Thymus (tissue), 11 donors: ENCODE results near the gene BMAL1. TPM values are rescaled to one million over a fixed set of nuclear protein-coding genes. Genes with fewer than 3 reads are reported as not detected.

Source experiments
- DNase-seq, 9 donors: peaks; one replicate each; pipeline ENCODE4 v3.0.0-alpha.2; 2013; ENCODE audit warnings: low spot score in 9 of 9, low read depth in 6 of 9, missing footprints in 1 of 9
- H3K27ac ChIP-seq, 2 donors: one replicate each; pipeline ENCODE4 v1.5.1; 2013; ENCODE audit warnings: control low read depth in 1 of 2, low read depth in 1 of 2, low read length in 1 of 2, mild to moderate bottlenecking in 1 of 2, moderate library complexity in 1 of 2
- H3K27me3 ChIP-seq, 2 donors: one replicate each; pipeline ENCODE4 v1.5.1; 2013; ENCODE audit warnings: low read length in 1 of 2; ENCODE audit not compliant: control insufficient read depth in 2 of 2, insufficient read depth in 1 of 2
- H3K36me3 ChIP-seq, 2 donors: one replicate each; pipeline ENCODE4 v1.5.1; 2013; ENCODE audit warnings: low read length in 1 of 2, mild to moderate bottlenecking in 1 of 2, moderate library complexity in 1 of 2; ENCODE audit not compliant: control insufficient read depth in 2 of 2, insufficient read depth in 2 of 2
- H3K4me1 ChIP-seq, 2 donors: one replicate each; pipeline ENCODE4 v1.5.1; 2013; ENCODE audit warnings: low read length in 2 of 2; ENCODE audit not compliant: control insufficient read depth in 2 of 2, insufficient read depth in 2 of 2
- H3K4me3 ChIP-seq, 2 donors: one replicate each; pipeline ENCODE4 v1.5.1; 2013; ENCODE audit warnings: low read length in 2 of 2, control low read depth in 1 of 2, mild to moderate bottlenecking in 1 of 2
- H3K9me3 ChIP-seq, 2 donors: one replicate each; pipeline ENCODE4 v1.5.1; 2013; ENCODE audit warnings: low read length in 1 of 2, mild to moderate bottlenecking in 1 of 2; ENCODE audit not compliant: control insufficient read depth in 2 of 2, insufficient read depth in 1 of 2
- WGBS: extraction: QIAGEN DNeasy Blood & Tissue Kit; methylation state at CpG from one replicate; pipeline ENCODE4 v1.1.7; 2013; 5-methylcytosine and 5-hydroxymethylcytosine counted together
- polyA plus RNA-seq: library from polyadenylated mRNA; stranded (reverse); fragments of 200-250 nt; gene quantifications from one replicate; pipeline ENCODE4 v1.2.3, GENCODE V29; 2013
- total RNA-seq: library from RNA; stranded (reverse); fragments of 120-200 nt; gene quantifications from one replicate; pipeline ENCODE4 v1.2.4, GENCODE V29; 2013
- donor health status: healthy.

BMAL1 gene
- total and polyA plus RNA-seq, 2 donors = 28.8 to 35.4 TPM

DNA sequence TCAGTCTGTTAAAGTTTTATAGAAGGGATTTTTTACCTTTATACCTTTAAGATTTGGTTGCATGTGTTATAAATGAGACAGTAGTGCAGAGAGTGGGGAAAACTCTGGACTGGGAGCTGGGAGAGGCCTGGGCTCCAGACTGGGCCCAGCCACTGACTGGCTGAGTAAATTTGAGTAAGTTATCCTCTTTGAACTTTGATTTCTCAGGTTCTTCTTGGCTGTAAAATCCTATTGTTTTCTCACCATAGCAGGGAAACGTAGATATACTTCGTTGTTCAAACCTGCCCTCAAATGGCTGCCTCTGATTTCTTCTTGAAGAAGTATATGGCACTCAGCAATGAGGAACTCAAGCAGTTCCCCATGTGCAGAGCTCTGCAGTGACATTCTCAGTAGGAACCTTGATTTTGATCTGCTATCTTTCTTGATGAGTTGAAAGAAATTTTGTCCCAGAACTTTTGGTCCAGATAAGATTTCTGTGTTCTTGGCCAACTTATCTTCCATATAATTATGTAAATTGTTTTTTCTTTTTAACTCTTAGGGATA lies 8.8 kb downstream of the BMAL1 start:
- 63% methylated on average over 2 of the region's 2 CpGs for WGBS
- no peaks in the 10 kb centered on the region for H3K36me3 ChIP-seq
- no peak overlapping the region for H3K27ac ChIP-seq
- H3K27me3 ChIP-seq = no peaks in the 10 kb centered on the region
- no peak for DNase-seq
- no peak overlapping the region for H3K4me3 ChIP-seq
- peaks cover 3 to 5% of the 10 kb centered on the region in 2 donors for H3K4me1 ChIP-seq
- no peaks in the 10 kb centered on the region for H3K9me3 ChIP-seq

- peak in 3 of 9 donors; percentile 11 to 50 (median 15) for DNase-seq
- Histone ChIP-seq H3K27ac (no peak overlapping the region), H3K4me3 (no peak overlapping the region), H3K27me3 (no peaks in the 10 kb centered on the region), H3K36me3 (no peaks in the 10 kb centered on the region), H3K9me3 (no peaks in the 10 kb centered on the region), H3K4me1 (peaks cover 0 to 5% of the 10 kb centered on the region in 2 donors)
- WGBS = 87% methylated on average over 3 of the region's 3 CpGs
These were observed 9.4 kb downstream of the BMAL1 start for GRCh38 chr11:13287036-13287435.

GRCh38 chr11:13287681-13288080 lies 10.1 kb downstream of the BMAL1 start:
- peaks cover 0 to 5% of the 10 kb centered on the region in 2 donors for H3K4me1 ChIP-seq
- WGBS = 91% methylated on average over 1 of the region's 1 CpG

GRCh38 chr11:13288375-13289029 lies 10.9 kb downstream of the BMAL1 start:
- no peaks in the 10 kb centered on the region for H3K9me3 ChIP-seq
- DNase-seq = no peak
- H3K27me3 ChIP-seq = no peaks in the 10 kb centered on the region
- WGBS = 92% methylated on average over 3 of the region's 3 CpGs
- no peak overlapping the region for H3K4me3 ChIP-seq
- no peaks in the 10 kb centered on the region for H3K36me3 ChIP-seq
- peaks cover 0 to 5% of the 10 kb centered on the region in 2 donors for H3K4me1 ChIP-seq
- no peak overlapping the region for H3K27ac ChIP-seq

More at GRCh38 chr11:13287681-13288080, 10.1 kb downstream of the BMAL1 start:
- Histone ChIP-seq H3K27me3 (no peaks in the 10 kb centered on the region), H3K9me3 (no peaks in the 10 kb centered on the region), H3K36me3 (no peaks in the 10 kb centered on the region), H3K27ac (no peak overlapping the region), H3K4me3 (no peak overlapping the region)
- DNase-seq = no peak

DNA sequence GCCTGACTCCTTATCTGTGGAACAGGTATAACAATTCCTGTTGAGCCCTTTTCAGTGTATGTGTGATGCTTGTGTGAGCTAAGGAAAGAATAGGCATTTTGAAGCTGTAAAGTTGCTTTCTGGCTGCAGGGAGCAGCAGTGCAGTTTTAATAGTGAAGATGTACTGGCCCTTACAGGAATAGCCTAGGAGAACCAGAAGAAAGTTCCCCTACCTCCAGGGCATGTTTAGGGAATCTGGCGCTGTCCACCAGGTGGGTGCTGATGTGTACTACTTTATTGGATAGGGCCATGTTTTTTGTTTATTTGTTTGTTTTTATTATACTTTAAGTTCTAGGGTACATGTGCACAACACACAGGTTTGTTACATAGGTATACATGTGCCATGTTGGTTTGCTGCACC lies 11.5 kb downstream of the BMAL1 start:
- H3K9me3 ChIP-seq = no peaks in the 10 kb centered on the region
- peaks cover 0 to 5% of the 10 kb centered on the region in 2 donors for H3K4me1 ChIP-seq
- H3K36me3 ChIP-seq = no peaks in the 10 kb centered on the region
- no peak overlapping the region for H3K4me3 ChIP-seq
- 98% methylated on average over 1 of the region's 1 CpG for WGBS
- H3K27ac ChIP-seq = no peak overlapping the region
- no peaks in the 10 kb centered on the region for H3K27me3 ChIP-seq
- DNase-seq = no peak

GRCh38 chr11:13290221-13290980 lies 12.8 kb downstream of the BMAL1 start:
- peaks cover 0 to 5% of the 10 kb centered on the region in 2 donors for H3K4me1 ChIP-seq
- H3K4me3 ChIP-seq = no peak overlapping the region
- H3K27ac ChIP-seq = no peak overlapping the region
- no peak for DNase-seq
- WGBS = 90% methylated on average over 5 of the region's 5 CpGs
- H3K27me3 ChIP-seq = no peaks in the 10 kb centered on the region
- H3K9me3 ChIP-seq = no peaks in the 10 kb centered on the region
- no peaks in the 10 kb centered on the region for H3K36me3 ChIP-seq

DNA sequence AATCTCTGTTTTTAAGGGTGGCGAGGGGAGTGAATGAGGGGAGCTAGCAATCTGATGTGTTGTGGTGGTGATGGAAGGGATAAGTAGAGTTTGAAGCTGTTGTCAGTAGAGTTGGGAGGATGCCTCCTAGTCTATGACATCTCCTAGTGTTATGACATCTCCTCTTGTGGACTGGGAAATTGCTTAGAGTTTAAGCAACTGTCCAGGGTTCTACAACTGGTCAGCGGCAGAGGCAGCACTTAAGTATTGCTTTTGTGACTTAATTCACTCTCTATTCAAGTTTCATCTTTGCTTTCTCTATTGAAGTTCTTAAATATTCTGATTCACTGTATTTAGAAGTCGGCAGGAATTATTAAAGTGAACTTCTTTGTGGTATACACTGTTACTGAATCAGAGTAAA lies 13.8 kb downstream of the BMAL1 start:
- no peaks in the 10 kb centered on the region for H3K27me3 ChIP-seq
- H3K4me1 ChIP-seq = peaks cover 0 to 4% of the 10 kb centered on the region in 2 donors
- DNase-seq = no peak
- H3K27ac ChIP-seq = no peak overlapping the region
- H3K36me3 ChIP-seq = no peaks in the 10 kb centered on the region
- no peak overlapping the region for H3K4me3 ChIP-seq
- WGBS = 98% methylated on average over 3 of the region's 3 CpGs
- H3K9me3 ChIP-seq = no peaks in the 10 kb centered on the region

- H3K36me3 ChIP-seq = no peaks in the 10 kb centered on the region
- H3K27me3 ChIP-seq = no peaks in the 10 kb centered on the region
- no peak overlapping the region for H3K4me3 ChIP-seq
- H3K27ac ChIP-seq = no peak overlapping the region
- H3K9me3 ChIP-seq = no peaks in the 10 kb centered on the region
- H3K4me1 ChIP-seq = peaks cover 0 to 3% of the 10 kb centered on the region in 2 donors
- no peak for DNase-seq
- 97% methylated on average over 3 of the region's 3 CpGs for WGBS
These were observed 14.2 kb downstream of the BMAL1 start for GRCh38 chr11:13291800-13292199.

- WGBS = 96% methylated on average over 2 of the region's 2 CpGs
- H3K4me1 ChIP-seq = peaks cover 0 to 5% of the 10 kb centered on the region in 2 donors
These were observed 15.4 kb downstream of the BMAL1 start for GRCh38 chr11:13292970-13293369.

More at GRCh38 chr11:13292970-13293369, 15.4 kb downstream of the BMAL1 start:
- Histone ChIP-seq H3K36me3 (peaks cover 0 to under 1% of the 10 kb centered on the region in 2 donors), H3K4me3 (no peak overlapping the region), H3K27me3 (no peaks in the 10 kb centered on the region), H3K27ac (no peak overlapping the region), H3K9me3 (no peaks in the 10 kb centered on the region)
- DNase-seq = no peak
